ENCODE measurements around the gene TMEM150C. TPM values are rescaled to one million over a fixed set of nuclear protein-coding genes. Genes with fewer than 3 reads are reported as not detected.
"Not testable (repeated sequence)": the region's sequence is repeated elsewhere in the genome, so short reads cannot be mapped to it uniquely, and the experiment has no call there.

The TMEM150C gene
- total and polyA plus RNA-seq, 2 donors (not counting 1 experiment from before 2014, with no cell fraction given), result 0.24 to 1.2 TPM

- Histone ChIP-seq H3K36me3 (ENCODE audit: control insufficient read depth, insufficient read depth, low read length) (no peaks in the 10 kb centered on the region), H3K4me1 (ENCODE audit: control insufficient read depth, extremely low read depth, insufficient read depth, low read length) (no peaks in the 10 kb centered on the region), H2AFZ (ENCODE audit: low read length) (no peak overlapping the region), H3K4me2 (ENCODE audit: extremely low read depth, insufficient read depth, low read length) (no peak overlapping the region), H4K20me1 (ENCODE audit: control insufficient read depth, extremely low read depth, insufficient read depth, low read length) (no peaks in the 10 kb centered on the region), H3K27ac (ENCODE audit: insufficient read depth, low read length) (no peak overlapping the region), H3K9me3 (ENCODE audit: control insufficient read depth, insufficient read depth, low read depth, low read length) (no peaks in the 10 kb centered on the region), H3K4me3 (replicated peaks in 1 of 4; ENCODE audit: control extremely low read depth in 1 of 4, insufficient read depth in 1 of 4, low read depth in 3 of 4, low read length in 4 of 4) (no peak overlapping the region), H3K79me2 (ENCODE audit: control insufficient read depth, insufficient read depth, low read length) (no peaks in the 10 kb centered on the region), H3K9ac (ENCODE audit: insufficient read depth, low read length) (no peak overlapping the region), H3K27me3 (ENCODE audit: control insufficient read depth, insufficient read depth, low read length) (no peaks in the 10 kb centered on the region)
- no peak for DNase-seq (ENCODE audit: low read depth in 2 of 2)
- no peak for TF ChIP-seq EZH2 (IDR thresholded peaks at IDR 0.05; ENCODE audit: low read length, missing control alignments)
- TF ChIP-seq, protein P1, sequence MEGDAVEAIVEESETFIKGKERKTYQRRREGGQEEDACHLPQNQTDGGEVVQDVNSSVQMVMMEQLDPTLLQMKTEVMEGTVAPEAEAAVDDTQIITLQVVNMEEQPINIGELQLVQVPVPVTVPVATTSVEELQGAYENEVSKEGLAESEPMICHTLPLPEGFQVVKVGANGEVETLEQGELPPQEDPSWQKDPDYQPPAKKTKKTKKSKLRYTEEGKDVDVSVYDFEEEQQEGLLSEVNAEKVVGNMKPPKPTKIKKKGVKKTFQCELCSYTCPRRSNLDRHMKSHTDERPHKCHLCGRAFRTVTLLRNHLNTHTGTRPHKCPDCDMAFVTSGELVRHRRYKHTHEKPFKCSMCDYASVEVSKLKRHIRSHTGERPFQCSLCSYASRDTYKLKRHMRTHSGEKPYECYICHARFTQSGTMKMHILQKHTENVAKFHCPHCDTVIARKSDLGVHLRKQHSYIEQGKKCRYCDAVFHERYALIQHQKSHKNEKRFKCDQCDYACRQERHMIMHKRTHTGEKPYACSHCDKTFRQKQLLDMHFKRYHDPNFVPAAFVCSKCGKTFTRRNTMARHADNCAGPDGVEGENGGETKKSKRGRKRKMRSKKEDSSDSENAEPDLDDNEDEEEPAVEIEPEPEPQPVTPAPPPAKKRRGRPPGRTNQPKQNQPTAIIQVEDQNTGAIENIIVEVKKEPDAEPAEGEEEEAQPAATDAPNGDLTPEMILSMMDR (conservative IDR thresholded peaks at IDR 0.05 in 1 of 2, IDR thresholded peaks at IDR 0.05 in 1 of 2; ENCODE audit: low read depth in 1 of 2, low read length in 2 of 2), result no peak
Observed at GRCh38 chr4:82480771-82481505, 80.8 kb downstream of the TMEM150C start.

- Histone ChIP-seq H3K4me1 (ENCODE audit: control insufficient read depth, extremely low read depth, insufficient read depth, low read length) (no peaks in the 10 kb centered on the region), H3K79me2 (ENCODE audit: control insufficient read depth, insufficient read depth, low read length) (no peaks in the 10 kb centered on the region), H3K9ac (ENCODE audit: insufficient read depth, low read length) (no peak overlapping the region), H2AFZ (ENCODE audit: low read length) (no peak overlapping the region), H3K27ac (ENCODE audit: insufficient read depth, low read length) (no peak overlapping the region), H3K27me3 (ENCODE audit: control insufficient read depth, insufficient read depth, low read length) (no peaks in the 10 kb centered on the region), H3K4me3 (replicated peaks in 1 of 4; ENCODE audit: control extremely low read depth in 1 of 4, insufficient read depth in 1 of 4, low read depth in 3 of 4, low read length in 4 of 4) (no peak overlapping the region), H3K36me3 (ENCODE audit: control insufficient read depth, insufficient read depth, low read length) (no peaks in the 10 kb centered on the region), H4K20me1 (ENCODE audit: control insufficient read depth, extremely low read depth, insufficient read depth, low read length) (no peaks in the 10 kb centered on the region), H3K9me3 (ENCODE audit: control insufficient read depth, insufficient read depth, low read depth, low read length) (no peaks in the 10 kb centered on the region), H3K4me2 (ENCODE audit: extremely low read depth, insufficient read depth, low read length) (no peak overlapping the region)
- no peak for TF ChIP-seq EZH2 (IDR thresholded peaks at IDR 0.05; ENCODE audit: low read length, missing control alignments)
- TF ChIP-seq, protein P1 (conservative IDR thresholded peaks at IDR 0.05 in 1 of 2, IDR thresholded peaks at IDR 0.05 in 1 of 2; ENCODE audit: low read depth in 1 of 2, low read length in 2 of 2), result no peak
- DNase-seq (ENCODE audit: low read depth in 2 of 2), result no peak
Observed at GRCh38 chr4:82479562-82479961, 82.2 kb downstream of the TMEM150C start.

- H3K9ac ChIP-seq (ENCODE audit: insufficient read depth, low read length); H3K27me3 ChIP-seq (ENCODE audit: control insufficient read depth, insufficient read depth, low read length); H3K9me3 ChIP-seq (ENCODE audit: control insufficient read depth, insufficient read depth, low read depth, low read length); H3K27ac ChIP-seq (ENCODE audit: insufficient read depth, low read length); H3K36me3 ChIP-seq (ENCODE audit: control insufficient read depth, insufficient read depth, low read length); H3K79me2 ChIP-seq (ENCODE audit: control insufficient read depth, insufficient read depth, low read length); H3K4me3 ChIP-seq (replicated peaks in 1 of 4; ENCODE audit: control extremely low read depth in 1 of 4, insufficient read depth in 1 of 4, low read depth in 3 of 4, low read length in 4 of 4); H2AFZ ChIP-seq (ENCODE audit: low read length); H4K20me1 ChIP-seq (ENCODE audit: control insufficient read depth, extremely low read depth, insufficient read depth, low read length); H3K4me2 ChIP-seq (ENCODE audit: extremely low read depth, insufficient read depth, low read length); H3K4me1 ChIP-seq (ENCODE audit: control insufficient read depth, extremely low read depth, insufficient read depth, low read length); DNase-seq (ENCODE audit: low read depth in 2 of 2): not testable (repeated sequence)
Observed at GRCh38 chr4:82477469-82477868, 84.3 kb downstream of the TMEM150C start.

DNA sequence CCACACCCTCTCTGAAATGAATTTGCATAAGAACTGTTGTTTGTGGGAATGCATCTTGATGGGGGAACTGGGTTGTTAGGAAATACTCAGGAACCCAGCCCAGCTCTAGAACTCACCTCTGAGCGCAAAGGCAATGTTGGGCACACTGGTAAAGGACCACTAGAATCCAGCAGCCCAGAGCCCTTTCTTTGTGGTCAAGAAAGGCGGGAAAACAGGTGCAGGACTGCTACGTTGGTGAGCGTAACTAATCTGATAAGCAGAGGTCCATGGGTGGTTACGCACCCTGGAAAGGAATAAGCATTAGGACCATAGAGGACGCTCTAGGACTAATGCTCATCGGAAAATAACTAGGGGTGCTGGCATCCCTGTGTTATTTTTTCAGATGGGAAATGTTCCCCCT, 85.9 kb downstream of the TMEM150C start:
- H3K79me2 ChIP-seq (ENCODE audit: control insufficient read depth, insufficient read depth, low read length); H3K27me3 ChIP-seq (ENCODE audit: control insufficient read depth, insufficient read depth, low read length); H3K4me3 ChIP-seq (replicated peaks in 1 of 4; ENCODE audit: control extremely low read depth in 1 of 4, insufficient read depth in 1 of 4, low read depth in 3 of 4, low read length in 4 of 4); H3K9me3 ChIP-seq (ENCODE audit: control insufficient read depth, insufficient read depth, low read depth, low read length); DNase-seq (ENCODE audit: low read depth in 2 of 2); H2AFZ ChIP-seq (ENCODE audit: low read length); H3K27ac ChIP-seq (ENCODE audit: insufficient read depth, low read length); H3K4me1 ChIP-seq (ENCODE audit: control insufficient read depth, extremely low read depth, insufficient read depth, low read length); H3K36me3 ChIP-seq (ENCODE audit: control insufficient read depth, insufficient read depth, low read length); H4K20me1 ChIP-seq (ENCODE audit: control insufficient read depth, extremely low read depth, insufficient read depth, low read length); H3K4me2 ChIP-seq (ENCODE audit: extremely low read depth, insufficient read depth, low read length); H3K9ac ChIP-seq (ENCODE audit: insufficient read depth, low read length): not testable (repeated sequence)
